Nephron (organoid): ENCODE results near the gene TCF12.

ENCODE experiments used
- H3K27ac Mint-ChIP-seq, 3 experiments: 2 replicates each; pipeline ENCODE4 v1.8.0; 2020; ENCODE audit warnings: mixed read lengths in 3 of 3, mild to moderate bottlenecking in 2 of 3, moderate library complexity in 1 of 3
- H3K27me3 Mint-ChIP-seq: 2 replicates; pipeline ENCODE4 v1.8.0; 2021; ENCODE audit warnings: low read depth, mild to moderate bottlenecking, moderate library complexity, mixed read lengths
- H3K36me3 Mint-ChIP-seq: 2 replicates; pipeline ENCODE4 v1.8.0; 2020; ENCODE audit warnings: low read depth, mixed read lengths
- H3K4me1 Mint-ChIP-seq: 2 replicates; pipeline ENCODE4 v1.8.0; 2020; ENCODE audit warnings: mixed read lengths
- H3K4me3 Mint-ChIP-seq, 3 experiments: 2 replicates each; pipeline ENCODE4 v1.8.0; 2020; ENCODE audit warnings: mild to moderate bottlenecking in 3 of 3, mixed read lengths in 3 of 3, moderate library complexity in 2 of 3
- H3K9me3 Mint-ChIP-seq: 2 replicates; pipeline ENCODE4 v1.8.0; 2020; ENCODE audit warnings: mixed read lengths
- TF ChIP-seq, protein P1 (sequence below), 3 experiments: fragments of 200-600 bp; sonication (generic); IDR thresholded peaks; one replicate each; pipeline ENCODE4 v1.5.0; 2021; ENCODE audit warnings: antibody characterized with exemption in 3 of 3; ENCODE audit not compliant: unreplicated experiment in 3 of 3

The TCF12 gene

GRCh38 chr15:56933811-56934210 lies 15.4 kb downstream of the TCF12 start:
- Mint-ChIP-seq H3K27me3 (no peaks in the 10 kb centered on the region), H3K27ac (no peak overlapping the region), H3K4me3 (no peak overlapping the region)

GRCh38 chr15:56934269-56934668 lies 15.8 kb downstream of the TCF12 start:
- Mint-ChIP-seq H3K4me3 (no peak overlapping the region), H3K9me3 (peaks cover 33% of the 10 kb centered on the region), H3K27me3 (no peaks in the 10 kb centered on the region), H3K27ac (no peak overlapping the region), H3K36me3 (peaks cover 83% of the 10 kb centered on the region), H3K4me1 (peaks cover 32% of the 10 kb centered on the region)
- TF ChIP-seq, protein P1, sequence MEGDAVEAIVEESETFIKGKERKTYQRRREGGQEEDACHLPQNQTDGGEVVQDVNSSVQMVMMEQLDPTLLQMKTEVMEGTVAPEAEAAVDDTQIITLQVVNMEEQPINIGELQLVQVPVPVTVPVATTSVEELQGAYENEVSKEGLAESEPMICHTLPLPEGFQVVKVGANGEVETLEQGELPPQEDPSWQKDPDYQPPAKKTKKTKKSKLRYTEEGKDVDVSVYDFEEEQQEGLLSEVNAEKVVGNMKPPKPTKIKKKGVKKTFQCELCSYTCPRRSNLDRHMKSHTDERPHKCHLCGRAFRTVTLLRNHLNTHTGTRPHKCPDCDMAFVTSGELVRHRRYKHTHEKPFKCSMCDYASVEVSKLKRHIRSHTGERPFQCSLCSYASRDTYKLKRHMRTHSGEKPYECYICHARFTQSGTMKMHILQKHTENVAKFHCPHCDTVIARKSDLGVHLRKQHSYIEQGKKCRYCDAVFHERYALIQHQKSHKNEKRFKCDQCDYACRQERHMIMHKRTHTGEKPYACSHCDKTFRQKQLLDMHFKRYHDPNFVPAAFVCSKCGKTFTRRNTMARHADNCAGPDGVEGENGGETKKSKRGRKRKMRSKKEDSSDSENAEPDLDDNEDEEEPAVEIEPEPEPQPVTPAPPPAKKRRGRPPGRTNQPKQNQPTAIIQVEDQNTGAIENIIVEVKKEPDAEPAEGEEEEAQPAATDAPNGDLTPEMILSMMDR (IDR thresholded peaks at IDR 0.05; ENCODE audit: unreplicated experiment in 3 of 3): no peak

More at GRCh38 chr15:56933811-56934210, 15.4 kb downstream of the TCF12 start:
- peaks cover 32% of the 10 kb centered on the region for H3K4me1 Mint-ChIP-seq
- TF ChIP-seq, protein P1 (IDR thresholded peaks at IDR 0.05; ENCODE audit: unreplicated experiment in 3 of 3): no peak
- peaks cover 33% of the 10 kb centered on the region for H3K9me3 Mint-ChIP-seq
- peaks cover 82% of the 10 kb centered on the region for H3K36me3 Mint-ChIP-seq

GRCh38 chr15:56936929-56937328 lies 18.5 kb downstream of the TCF12 start:
- Mint-ChIP-seq H3K36me3 (peaks cover 80% of the 10 kb centered on the region), H3K27ac (no peak overlapping the region), H3K4me3 (no peak overlapping the region), H3K9me3 (peaks cover 33% of the 10 kb centered on the region), H3K27me3 (no peaks in the 10 kb centered on the region), H3K4me1 (peaks cover 11% of the 10 kb centered on the region)
- TF ChIP-seq, protein P1 (IDR thresholded peaks at IDR 0.05; ENCODE audit: unreplicated experiment in 3 of 3): no peak

- Mint-ChIP-seq H3K4me1 (no peaks in the 10 kb centered on the region), H3K27ac (no peak overlapping the region), H3K4me3 (no peak overlapping the region), H3K27me3 (no peaks in the 10 kb centered on the region), H3K9me3 (peaks cover 33% of the 10 kb centered on the region), H3K36me3 (peaks cover 62% of the 10 kb centered on the region)
- TF ChIP-seq, protein P1 (IDR thresholded peaks at IDR 0.05; ENCODE audit: unreplicated experiment in 3 of 3): no peak
Measured at GRCh38 chr15:56939257-56939656, 20.8 kb downstream of the TCF12 start.

- no peak overlapping the region for H3K27ac Mint-ChIP-seq
- TF ChIP-seq, protein P1 (IDR thresholded peaks at IDR 0.05; ENCODE audit: unreplicated experiment in 3 of 3): no peak
- peaks cover 33% of the 10 kb centered on the region for H3K9me3 Mint-ChIP-seq
- peaks cover 62% of the 10 kb centered on the region for H3K36me3 Mint-ChIP-seq
- no peak overlapping the region for H3K4me3 Mint-ChIP-seq
- no peaks in the 10 kb centered on the region for H3K4me1 Mint-ChIP-seq
- no peaks in the 10 kb centered on the region for H3K27me3 Mint-ChIP-seq
Measured at GRCh38 chr15:56940388-56940787, 21.9 kb downstream of the TCF12 start.

GRCh38 chr15:56942118-56942517 lies 23.7 kb downstream of the TCF12 start:
- Mint-ChIP-seq H3K27me3 (no peaks in the 10 kb centered on the region), H3K36me3 (peaks cover 62% of the 10 kb centered on the region), H3K4me1 (no peaks in the 10 kb centered on the region), H3K4me3 (no peak overlapping the region), H3K9me3 (peaks cover 31% of the 10 kb centered on the region), H3K27ac (no peak overlapping the region)
- TF ChIP-seq, protein P1 (IDR thresholded peaks at IDR 0.05; ENCODE audit: unreplicated experiment in 3 of 3): no peak
